ENCODE data around the gene AKNA.

AKNA gene

DNA sequence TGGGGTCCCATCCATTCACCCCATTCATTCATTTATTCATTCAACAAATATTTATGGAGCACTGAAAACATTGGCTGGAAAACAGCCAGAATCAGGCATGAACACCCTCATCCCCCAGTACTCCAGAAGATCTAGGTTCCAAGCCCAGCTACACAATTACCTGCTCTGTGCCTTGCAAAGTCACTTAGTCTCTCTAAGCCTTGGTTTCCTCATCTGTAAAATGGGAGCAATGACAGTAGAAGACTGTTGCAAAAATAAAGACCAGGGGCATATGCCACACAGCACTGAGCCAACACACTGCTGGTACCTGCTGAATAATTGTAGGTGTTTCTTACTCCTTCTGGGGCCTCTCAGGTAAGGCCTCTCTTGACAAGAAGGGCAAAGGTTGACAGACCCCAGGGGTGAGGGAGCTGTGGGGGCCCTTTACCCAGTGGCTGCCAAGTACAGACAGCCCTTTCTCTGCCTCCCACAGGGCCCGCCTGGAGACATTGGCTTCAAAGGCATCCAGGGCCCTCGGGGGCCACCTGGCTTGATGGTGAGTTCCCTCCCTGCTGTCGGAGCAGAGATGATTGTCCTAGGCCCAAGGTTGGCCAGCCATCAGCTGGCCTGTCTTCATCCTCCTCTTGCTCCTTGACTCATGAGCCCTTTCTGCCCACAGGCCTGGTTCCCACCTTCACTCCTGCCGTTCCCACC is 87.5 kb downstream of the AKNA start:
- Histone ChIP-seq H3K27ac (no peak overlapping the region), H4K20me1 (no peaks in the 10 kb centered on the region), H3K27me3 (no peaks in the 10 kb centered on the region), H3K9ac (no peak overlapping the region), H3K36me3 (peaks cover 95% of the 10 kb centered on the region), H3K4me3 (no peak overlapping the region), H3K4me1 (peaks cover 3% of the 10 kb centered on the region; the same call in 1 of the 2 replicates), H3K9me3 (peaks cover 13% of the 10 kb centered on the region), H3K4me2 (no peak overlapping the region)
- TF ChIP-seq Cebpa-rat (IDR thresholded peaks at IDR 0.05), result no peak

- Histone ChIP-seq H3K27me3 (no peaks in the 10 kb centered on the region), H3K4me3 (no peak overlapping the region), H3K4me2 (no peak overlapping the region), H3K9me3 (peaks cover 21% of the 10 kb centered on the region), H3K4me1 (no peaks in the 10 kb centered on the region), H3K9ac (no peak overlapping the region), H4K20me1 (no peaks in the 10 kb centered on the region), H3K27ac (no peak overlapping the region), H3K36me3 (peaks cover 95% of the 10 kb centered on the region)
- no peak for TF ChIP-seq Cebpa-rat (IDR thresholded peaks at IDR 0.05)
Measured at GRCh38 chr9:114299286-114300152, 88.3 kb downstream of the AKNA start.

DNA sequence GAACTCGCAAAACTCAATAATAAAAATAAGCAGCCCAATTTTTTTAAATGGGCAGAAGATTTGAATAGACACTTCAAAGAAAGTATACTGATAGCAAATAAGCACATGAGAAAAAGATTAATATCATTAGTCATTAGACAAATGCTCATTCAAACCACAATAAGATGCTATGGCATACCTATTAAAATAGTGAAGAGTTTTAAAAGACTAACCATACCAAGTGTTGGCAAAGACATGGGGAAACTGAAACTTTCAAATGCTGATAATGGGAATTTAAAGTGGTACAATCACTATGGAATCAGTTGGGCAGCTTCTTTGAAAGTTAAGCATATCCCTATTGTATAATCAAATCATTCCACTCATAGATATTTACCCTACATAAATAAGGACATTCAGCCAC is 91.4 kb downstream of the AKNA start:
- H3K27ac ChIP-seq, result no peak overlapping the region
- no peaks in the 10 kb centered on the region for H4K20me1 ChIP-seq
- H3K4me2 ChIP-seq, result no peak overlapping the region
- no peaks in the 10 kb centered on the region for H3K27me3 ChIP-seq
- H3K9ac ChIP-seq, result no peak overlapping the region
- H3K4me1 ChIP-seq, result no peaks in the 10 kb centered on the region
- peaks cover 35% of the 10 kb centered on the region for H3K9me3 ChIP-seq
- H3K4me3 ChIP-seq, result no peak overlapping the region
- no peak for TF ChIP-seq Cebpa-rat (IDR thresholded peaks at IDR 0.05)
- peaks cover 95% of the 10 kb centered on the region for H3K36me3 ChIP-seq

- H3K27me3 ChIP-seq, result no peaks in the 10 kb centered on the region
- no peak overlapping the region for H3K9ac ChIP-seq
- peaks cover 83% of the 10 kb centered on the region for H3K36me3 ChIP-seq
- H4K20me1 ChIP-seq, result no peaks in the 10 kb centered on the region
- H3K4me1 ChIP-seq, result no peaks in the 10 kb centered on the region
- peaks cover 35% of the 10 kb centered on the region for H3K9me3 ChIP-seq
- no peak overlapping the region for H3K27ac ChIP-seq
- H3K4me3 ChIP-seq, result no peak overlapping the region
- no peak for TF ChIP-seq Cebpa-rat (IDR thresholded peaks at IDR 0.05)
- H3K4me2 ChIP-seq, result no peak overlapping the region
Measured at GRCh38 chr9:114294664-114295063, 93.1 kb downstream of the AKNA start.

DNA sequence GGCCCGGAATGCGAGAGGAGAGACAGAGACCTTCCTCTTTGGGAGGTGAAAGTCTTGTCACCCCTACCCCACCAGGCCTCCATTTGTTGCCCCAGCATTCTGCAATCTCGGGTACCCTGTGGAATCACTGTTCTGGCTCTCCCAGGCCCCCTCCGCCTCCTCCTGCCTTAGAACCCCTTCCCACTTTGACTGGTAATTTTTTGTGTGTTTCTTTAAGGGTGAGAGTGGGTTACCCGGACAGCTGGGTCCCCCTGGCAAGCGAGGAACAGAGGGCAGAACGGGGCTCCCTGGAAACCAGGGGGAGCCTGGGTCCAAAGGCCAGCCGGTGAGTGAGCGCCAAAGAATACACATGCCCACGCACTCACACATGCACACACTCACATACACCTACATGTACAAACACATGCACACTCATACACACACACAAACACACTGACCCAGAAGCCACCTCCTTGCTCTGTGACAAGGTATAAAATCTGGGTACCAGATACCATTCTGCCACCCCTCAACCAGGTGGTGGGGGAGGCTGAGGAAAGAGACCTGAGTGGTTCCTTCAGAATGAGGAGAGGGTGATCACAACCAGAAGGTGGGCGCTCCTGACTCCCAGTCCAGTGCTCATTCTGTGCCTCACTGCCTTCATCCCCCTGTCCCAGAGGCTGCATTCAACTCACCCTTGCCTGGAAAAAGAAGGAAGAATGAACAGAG is 95.7 kb downstream of the AKNA start:
- Histone ChIP-seq H3K36me3 (peaks cover 78% of the 10 kb centered on the region), H3K9ac (no peak overlapping the region)
- no peak for TF ChIP-seq Cebpa-rat (IDR thresholded peaks at IDR 0.05)

GRCh38 chr9:114291064-114291474 is 96.7 kb downstream of the AKNA start:
- Histone ChIP-seq H3K4me3 (no peak overlapping the region), H3K27me3 (no peaks in the 10 kb centered on the region), H3K4me2 (no peak overlapping the region), H3K36me3 (peaks cover 77% of the 10 kb centered on the region), H4K20me1 (no peaks in the 10 kb centered on the region), H3K9ac (no peak overlapping the region), H3K27ac (no peak overlapping the region), H3K4me1 (no peaks in the 10 kb centered on the region), H3K9me3 (peaks cover 30% of the 10 kb centered on the region)
- TF ChIP-seq Cebpa-rat (IDR thresholded peaks at IDR 0.05), result no peak

More for the DNA sequence above, 95.7 kb downstream of the AKNA start:
- H4K20me1 ChIP-seq, result no peaks in the 10 kb centered on the region
- peaks cover 35% of the 10 kb centered on the region for H3K9me3 ChIP-seq
- no peaks in the 10 kb centered on the region for H3K4me1 ChIP-seq
- no peak overlapping the region for H3K4me2 ChIP-seq
- no peaks in the 10 kb centered on the region for H3K27me3 ChIP-seq
- no peak overlapping the region for H3K4me3 ChIP-seq
- H3K27ac ChIP-seq, result no peak overlapping the region

- Histone ChIP-seq H4K20me1 (no peaks in the 10 kb centered on the region), H3K9me3 (peaks cover 25% of the 10 kb centered on the region), H3K4me1 (no peaks in the 10 kb centered on the region), H3K27me3 (no peaks in the 10 kb centered on the region), H3K27ac (peak overlapping the region; percentile 10; the same call in 1 of the 2 replicates), H3K9ac (no peak overlapping the region), H3K4me3 (no peak overlapping the region), H3K4me2 (no peak overlapping the region), H3K36me3 (peaks cover 77% of the 10 kb centered on the region)
- TF ChIP-seq Cebpa-rat (IDR thresholded peaks at IDR 0.05), result no peak
Measured at GRCh38 chr9:114290561-114290986, 97.2 kb downstream of the AKNA start.

- TF ChIP-seq Cebpa-rat (IDR thresholded peaks at IDR 0.05), result no peak
- no peak overlapping the region for H3K4me3 ChIP-seq
- H3K36me3 ChIP-seq, result peaks cover 77% of the 10 kb centered on the region
- H3K27me3 ChIP-seq, result no peaks in the 10 kb centered on the region
- H3K4me1 ChIP-seq, result no peaks in the 10 kb centered on the region
- H4K20me1 ChIP-seq, result no peaks in the 10 kb centered on the region
- H3K9ac ChIP-seq, result no peak overlapping the region
- H3K27ac ChIP-seq, result peak overlapping the region; percentile 10; the same call in 1 of the 2 replicates
- no peak overlapping the region for H3K4me2 ChIP-seq
- H3K9me3 ChIP-seq, result peaks cover 17% of the 10 kb centered on the region
Measured at GRCh38 chr9:114289571-114290481, 98.0 kb downstream of the AKNA start.

DNA sequence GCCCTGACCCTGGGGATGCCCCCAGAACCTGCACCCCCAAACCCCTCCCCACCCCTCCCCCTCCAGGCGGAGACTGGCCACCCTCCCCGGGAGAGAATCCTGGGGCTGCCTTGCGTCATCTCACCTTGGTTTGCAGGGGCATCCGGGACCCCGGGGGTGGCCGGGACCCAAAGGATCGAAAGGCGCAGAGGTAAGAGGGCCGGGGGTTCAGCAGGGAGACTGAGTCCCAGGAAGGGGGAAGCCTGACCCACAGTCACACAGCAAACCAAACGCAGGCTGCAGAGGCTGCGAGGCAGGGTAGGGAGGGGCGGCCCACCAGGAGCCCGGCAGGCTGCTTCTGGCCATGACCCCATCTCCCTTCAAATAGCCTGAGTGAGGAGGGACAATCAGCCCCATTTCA is 98.7 kb downstream of the AKNA start:
- no peak for TF ChIP-seq Cebpa-rat (IDR thresholded peaks at IDR 0.05)
- no peak overlapping the region for H3K27ac ChIP-seq
- no peaks in the 10 kb centered on the region for H4K20me1 ChIP-seq
- H3K9ac ChIP-seq, result no peak overlapping the region
- no peaks in the 10 kb centered on the region for H3K27me3 ChIP-seq
- H3K4me3 ChIP-seq, result no peak overlapping the region
- H3K4me1 ChIP-seq, result no peaks in the 10 kb centered on the region
- peaks cover 77% of the 10 kb centered on the region for H3K36me3 ChIP-seq
- peaks cover 10% of the 10 kb centered on the region for H3K9me3 ChIP-seq
- no peak overlapping the region for H3K4me2 ChIP-seq

Measured in BLaER1 (cell line).